ENCODE data around the gene SLC43A1. TPM values are rescaled to one million over a fixed set of nuclear protein-coding genes. Genes with fewer than 3 reads are reported as not detected.

Gene SLC43A1
- total RNA-seq, 1 donor from 2014 or later = 16.2 TPM

GRCh38 chr11:57444362-57445121 lies 71.0 kb downstream of the SLC43A1 start:
- Mint-ChIP-seq H3K4me1 (ENCODE audit: unreplicated experiment) (no peaks in the 10 kb centered on the region), H3K9me3 (ENCODE audit: unreplicated experiment) (no peaks in the 10 kb centered on the region), H3K4me3 (ENCODE audit: unreplicated experiment) (no peak overlapping the region), H3K27ac (ENCODE audit: unreplicated experiment) (no peak overlapping the region), H3K27me3 (ENCODE audit: unreplicated experiment) (peaks cover 20% of the 10 kb centered on the region), H3K36me3 (ENCODE audit: unreplicated experiment) (no peaks in the 10 kb centered on the region)
- no peak for TF ChIP-seq CTCF (IDR thresholded peaks at IDR 0.05)
- no peak for DNase-seq (ENCODE audit: extremely low spot score, unreplicated experiment)

GRCh38 chr11:57440744-57441414 lies 74.6 kb downstream of the SLC43A1 start:
- Mint-ChIP-seq H3K36me3 (ENCODE audit: unreplicated experiment) (no peaks in the 10 kb centered on the region), H3K4me3 (ENCODE audit: unreplicated experiment) (no peak overlapping the region), H3K27me3 (ENCODE audit: unreplicated experiment) (peaks cover 8% of the 10 kb centered on the region), H3K9me3 (ENCODE audit: unreplicated experiment) (no peaks in the 10 kb centered on the region), H3K4me1 (ENCODE audit: unreplicated experiment) (no peaks in the 10 kb centered on the region), H3K27ac (ENCODE audit: unreplicated experiment) (no peak overlapping the region)
- TF ChIP-seq CTCF (IDR thresholded peaks at IDR 0.05) = no peak
- no peak for DNase-seq (ENCODE audit: extremely low spot score, unreplicated experiment)

GRCh38 chr11:57439786-57440185 lies 75.7 kb downstream of the SLC43A1 start:
- Mint-ChIP-seq H3K9me3 (ENCODE audit: unreplicated experiment) (no peaks in the 10 kb centered on the region), H3K36me3 (ENCODE audit: unreplicated experiment) (no peaks in the 10 kb centered on the region), H3K4me3 (ENCODE audit: unreplicated experiment) (no peak overlapping the region), H3K4me1 (ENCODE audit: unreplicated experiment) (no peaks in the 10 kb centered on the region), H3K27ac (ENCODE audit: unreplicated experiment) (no peak overlapping the region), H3K27me3 (ENCODE audit: unreplicated experiment) (peaks cover 1% of the 10 kb centered on the region)
- TF ChIP-seq CTCF (IDR thresholded peaks at IDR 0.05) = no peak
- DNase-seq (ENCODE audit: extremely low spot score, unreplicated experiment) = no peak

- no peak overlapping the region for H3K27ac Mint-ChIP-seq (ENCODE audit: unreplicated experiment)
- H3K4me3 Mint-ChIP-seq (ENCODE audit: unreplicated experiment) = no peak overlapping the region
These were observed 76.9 kb downstream of the SLC43A1 start for GRCh38 chr11:57438345-57439285.

More at GRCh38 chr11:57438345-57439285, 76.9 kb downstream of the SLC43A1 start:
- H3K9me3 Mint-ChIP-seq (ENCODE audit: unreplicated experiment) = no peaks in the 10 kb centered on the region
- H3K4me1 Mint-ChIP-seq (ENCODE audit: unreplicated experiment) = no peaks in the 10 kb centered on the region
- H3K36me3 Mint-ChIP-seq (ENCODE audit: unreplicated experiment) = no peaks in the 10 kb centered on the region
- no peak for DNase-seq (ENCODE audit: extremely low spot score, unreplicated experiment)
- no peak for TF ChIP-seq CTCF (IDR thresholded peaks at IDR 0.05)
- H3K27me3 Mint-ChIP-seq (ENCODE audit: unreplicated experiment) = no peaks in the 10 kb centered on the region

All from osteocyte (in vitro differentiated cells).